Upper lobe of left lung (tissue), 6 donors: ENCODE measurements around the gene TMED8. TPM values are rescaled to one million over a fixed set of nuclear protein-coding genes. Genes with fewer than 3 reads are reported as not detected.

Experiments
- ATAC-seq, 2 donors: fragments of 200-7000 bp; cut with Tn5 transposase; one replicate each; pipeline ENCODE4 v1.9.1; 2022; ENCODE audit warnings: mild to moderate bottlenecking in 2 of 2, moderate library complexity in 2 of 2; ENCODE audit not compliant: low FRiP score in 2 of 2
- DNase-seq, 2 donors: peaks; one replicate each; pipeline ENCODE4 v3.0.0-alpha.2; 2019 to 2020
- H3K27ac ChIP-seq, 4 donors: fragments of 200-600 bp; sonication (generic); one replicate each; pipeline ENCODE4 v1.5.1; 2016 to 2019
- H3K27me3 ChIP-seq, 4 donors: fragments of 200-600 bp; sonication (generic); one replicate each; pipeline ENCODE4 v1.5.1; 2017 to 2019
- H3K36me3 ChIP-seq, 4 donors: fragments of 200-600 bp; sonication (generic); one replicate each; pipeline ENCODE4 v1.5.1; 2016 to 2019
- H3K4me1 ChIP-seq, 4 donors: fragments of 200-600 bp; sonication (generic); one replicate each; pipeline ENCODE4 v1.5.1; 2018 to 2019
- H3K4me3 ChIP-seq, 4 donors: fragments of 200-600 bp; sonication (generic); one replicate each; pipeline ENCODE4 v1.5.1; 2017 to 2019; ENCODE audit warnings: mild to moderate bottlenecking in 2 of 4, moderate library complexity in 1 of 4
- H3K9me3 ChIP-seq, 4 donors: fragments of 200-600 bp; sonication (generic); one replicate each; pipeline ENCODE4 v1.5.1; 2018 to 2019
- EP300 ChIP-seq, 4 donors: sonication (generic); formaldehyde crosslinking; IDR thresholded peaks; one replicate each; pipeline ENCODE4 v1.5.1; 2017; ENCODE audit warnings: antibody characterized with exemption in 4 of 4, control low read depth in 2 of 4
- POLR2A ChIP-seq, 4 donors: fragments of 450-650 bp; IDR thresholded peaks; one replicate each; pipeline ENCODE4 v1.5.1; 2016 to 2017; ENCODE audit warnings: antibody characterized with exemption in 4 of 4, mild to moderate bottlenecking in 2 of 4
- POLR2AphosphoS5 ChIP-seq, 2 donors: sonication (generic); formaldehyde crosslinking; IDR thresholded peaks; one replicate each; pipeline ENCODE4 v1.5.1; 2017; ENCODE audit warnings: antibody characterized with exemption in 2 of 2
- WGBS, 2 donors: methylation state at CpG; one replicate each; pipeline ENCODE4 v1.1.5; 2017 to 2018; 5-methylcytosine and 5-hydroxymethylcytosine counted together
- total RNA-seq, 6 donors: library from RNA; depleted of rRNA in 4 of 6; stranded (reverse); fragments of >200 nt in 4 of 6; gene quantifications; one replicate each; pipeline versions ENCODE4 v1.1.0 to v1.2.1, GENCODE V29; 2016 to 2021
- TF ChIP-seq, protein P1 (sequence below), 6 experiments: fragments of 450-650 bp in 4 of 6; fragments of 200-600 bp in 2 of 6; sonication (generic) in 2 of 6; IDR thresholded peaks; one replicate each; pipeline ENCODE4 v1.5.1; 2016 to 2019; ENCODE audit warnings: antibody characterized with exemption in 6 of 6
- donor health status: DM: no; HTN: no; CAD: no; lungs with moderate emphysema.
- donor health status: DM: no; HTN: yes; CAD: no; lungs with severe emphysema.

Gene TMED8, protein sequence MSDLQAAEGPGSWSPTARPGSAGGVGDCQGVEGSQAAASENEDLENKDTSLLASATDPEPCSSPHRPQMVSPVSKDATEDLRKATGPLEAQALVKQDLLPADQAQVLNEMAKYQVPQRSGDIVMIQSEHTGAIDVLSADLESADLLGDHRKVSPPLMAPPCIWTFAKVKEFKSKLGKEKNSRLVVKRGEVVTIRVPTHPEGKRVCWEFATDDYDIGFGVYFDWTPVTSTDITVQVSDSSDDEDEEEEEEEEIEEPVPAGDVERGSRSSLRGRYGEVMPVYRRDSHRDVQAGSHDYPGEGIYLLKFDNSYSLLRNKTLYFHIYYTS
- total RNA-seq = 10 to 100 TPM in 4 of 6 donors, 1 to 10 TPM in 2; 7.8 to 20.6 (median 11.2) TPM

DNA sequence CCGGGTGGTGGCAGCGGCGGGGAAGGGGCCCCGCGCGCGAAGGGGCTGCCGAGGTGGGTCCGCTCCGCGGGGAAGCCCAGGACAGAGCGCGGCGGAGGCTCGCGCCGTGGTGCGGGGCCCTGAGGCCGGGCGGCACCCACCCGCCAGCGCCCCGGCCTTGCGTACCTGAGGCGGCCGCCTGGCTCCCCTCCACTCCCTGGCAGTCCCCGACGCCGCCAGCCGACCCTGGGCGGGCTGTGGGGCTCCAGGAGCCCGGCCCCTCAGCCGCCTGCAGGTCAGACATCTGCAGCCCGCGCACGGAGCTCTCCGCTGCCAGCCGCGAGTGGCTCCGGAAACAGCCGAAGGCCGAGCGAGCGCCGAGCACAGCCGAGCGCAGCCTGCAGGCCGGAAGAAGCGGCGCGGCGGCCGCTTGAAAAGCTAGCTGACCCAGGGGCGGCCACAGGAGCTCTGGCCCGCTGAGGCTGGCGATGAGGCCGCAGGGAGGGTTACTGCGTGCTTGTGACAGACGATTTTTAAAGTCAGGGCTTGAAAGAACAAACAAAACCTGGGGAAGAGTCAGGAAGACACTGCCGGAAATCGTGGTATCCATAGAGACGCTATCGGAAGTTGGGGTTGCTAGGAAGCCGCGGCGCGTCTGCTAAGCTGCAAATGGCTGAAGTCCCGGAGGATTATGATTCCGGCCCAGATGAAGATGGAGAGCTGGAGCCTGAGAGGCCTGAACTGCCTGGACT, at the start of gene TMED8, which contains the start of gene SAMD15:
TSS of gene TMED8 (minus strand) at position 324 of the 731 bp plus-strand sequence. CDS start at position 283, 41 bp downstream.
TSS of gene SAMD15 (plus strand) at position 609 of the 731 bp plus-strand sequence. CDS start at position 649, 40 bp downstream.
- H3K27me3 ChIP-seq = no peaks in the 10 kb centered on the region
- peak in 1 of 2 donors; percentile 31 for TF ChIP-seq POLR2AphosphoS5 (IDR thresholded peaks at IDR 0.05)
- TF ChIP-seq EP300 (IDR thresholded peaks at IDR 0.05) = no peak
- TF ChIP-seq, protein P1, sequence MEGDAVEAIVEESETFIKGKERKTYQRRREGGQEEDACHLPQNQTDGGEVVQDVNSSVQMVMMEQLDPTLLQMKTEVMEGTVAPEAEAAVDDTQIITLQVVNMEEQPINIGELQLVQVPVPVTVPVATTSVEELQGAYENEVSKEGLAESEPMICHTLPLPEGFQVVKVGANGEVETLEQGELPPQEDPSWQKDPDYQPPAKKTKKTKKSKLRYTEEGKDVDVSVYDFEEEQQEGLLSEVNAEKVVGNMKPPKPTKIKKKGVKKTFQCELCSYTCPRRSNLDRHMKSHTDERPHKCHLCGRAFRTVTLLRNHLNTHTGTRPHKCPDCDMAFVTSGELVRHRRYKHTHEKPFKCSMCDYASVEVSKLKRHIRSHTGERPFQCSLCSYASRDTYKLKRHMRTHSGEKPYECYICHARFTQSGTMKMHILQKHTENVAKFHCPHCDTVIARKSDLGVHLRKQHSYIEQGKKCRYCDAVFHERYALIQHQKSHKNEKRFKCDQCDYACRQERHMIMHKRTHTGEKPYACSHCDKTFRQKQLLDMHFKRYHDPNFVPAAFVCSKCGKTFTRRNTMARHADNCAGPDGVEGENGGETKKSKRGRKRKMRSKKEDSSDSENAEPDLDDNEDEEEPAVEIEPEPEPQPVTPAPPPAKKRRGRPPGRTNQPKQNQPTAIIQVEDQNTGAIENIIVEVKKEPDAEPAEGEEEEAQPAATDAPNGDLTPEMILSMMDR (IDR thresholded peaks at IDR 0.05) = peak in 4 of 6 experiments; percentile 21 to 56 (median 51)
- TF ChIP-seq POLR2A (IDR thresholded peaks at IDR 0.05) = peak in 2 of 4 donors; percentile 47 to 71
- H3K9me3 ChIP-seq = no peaks in the 10 kb centered on the region
- H3K4me1 ChIP-seq = peaks cover 16 to 22% (median 18%) of the 10 kb centered on the region in 4 donors
- H3K36me3 ChIP-seq = no peaks in the 10 kb centered on the region
- peak; percentile 88 to 97 for DNase-seq
- ATAC-seq = peak; percentile 95 to 99
- 0% methylated on average over 29 to 49 of the region's 69 CpGs for WGBS, 2 donors
- H3K4me3 ChIP-seq = peak within 1 kb of the TSS; percentile 70 to 96 (median 82)
- H3K27ac ChIP-seq = peak within 1 kb of the TSS; percentile 76 to 92 (median 82)

DNA sequence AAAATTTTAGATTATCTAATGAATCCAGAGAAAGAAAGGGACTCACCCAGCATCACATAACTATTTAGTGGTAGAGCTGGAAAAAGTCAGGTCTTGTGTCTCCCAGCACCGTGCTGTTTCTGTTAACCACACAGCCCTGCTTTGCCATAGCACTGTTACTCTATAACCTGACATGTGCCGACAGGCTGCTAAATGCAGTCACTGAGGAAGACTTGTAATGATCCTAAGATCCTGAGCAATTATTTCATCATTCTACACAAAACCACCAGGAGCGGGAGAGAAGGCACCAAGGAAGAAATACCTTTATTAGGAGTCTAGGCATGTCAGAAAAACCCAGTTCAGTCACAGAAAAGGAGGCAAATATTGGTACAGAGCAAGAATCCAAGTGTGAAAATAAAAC, 49.5 kb upstream of the TMED8 start:
- H3K27me3 ChIP-seq = no peaks in the 10 kb centered on the region
- no peaks in the 10 kb centered on the region for H3K9me3 ChIP-seq
- no peak for DNase-seq
- WGBS, 2 donors = 91 to 95% methylated on average over 3 of the region's 3 CpGs
- peaks cover 36 to 96% (median 72%) of the 10 kb centered on the region in 4 donors for H3K36me3 ChIP-seq
- H3K27ac ChIP-seq = no peak overlapping the region
- H3K4me3 ChIP-seq = no peak overlapping the region
- no peaks in the 10 kb centered on the region for H3K4me1 ChIP-seq
- no peak for ATAC-seq
- TF ChIP-seq POLR2AphosphoS5 (IDR thresholded peaks at IDR 0.05) (no peak), POLR2A (IDR thresholded peaks at IDR 0.05) (no peak), EP300 (IDR thresholded peaks at IDR 0.05) (no peak)
- TF ChIP-seq, protein P1 (IDR thresholded peaks at IDR 0.05) = no peak

DNA sequence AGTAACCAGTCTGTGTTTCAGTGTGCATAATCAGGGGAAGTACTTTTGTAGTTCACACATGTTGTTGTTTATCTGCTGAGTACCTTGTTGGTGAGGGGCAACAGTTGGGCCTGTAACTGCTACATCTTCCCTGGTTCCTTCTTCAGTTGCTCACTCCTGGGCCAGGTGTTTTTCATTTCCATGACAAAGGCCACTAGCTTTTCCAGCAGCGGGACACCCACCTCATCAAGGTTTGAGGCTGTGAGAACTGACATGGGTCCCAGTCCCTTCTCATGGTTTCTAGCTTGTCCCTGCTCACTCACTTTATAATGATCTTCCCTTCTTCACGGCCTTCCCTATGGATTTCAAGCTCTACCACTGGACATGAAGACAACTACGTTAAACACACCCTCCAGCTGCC, 48.0 kb upstream of the TMED8 start:
- H3K4me3 ChIP-seq = no peak overlapping the region
- TF ChIP-seq POLR2A (IDR thresholded peaks at IDR 0.05) (no peak), EP300 (IDR thresholded peaks at IDR 0.05) (no peak), POLR2AphosphoS5 (IDR thresholded peaks at IDR 0.05) (no peak)
- TF ChIP-seq, protein P1 (IDR thresholded peaks at IDR 0.05) = no peak
- 85 to 90% methylated on average over 3 of the region's 3 CpGs for WGBS, 2 donors
- no peak for ATAC-seq
- no peak overlapping the region for H3K27ac ChIP-seq
- H3K9me3 ChIP-seq = peaks cover 0 to under 1% (median 0%) of the 10 kb centered on the region in 4 donors
- H3K4me1 ChIP-seq = no peaks in the 10 kb centered on the region
- DNase-seq = no peak
- H3K36me3 ChIP-seq = peaks cover 36 to 82% (median 66%) of the 10 kb centered on the region in 4 donors
- no peaks in the 10 kb centered on the region for H3K27me3 ChIP-seq

DNA sequence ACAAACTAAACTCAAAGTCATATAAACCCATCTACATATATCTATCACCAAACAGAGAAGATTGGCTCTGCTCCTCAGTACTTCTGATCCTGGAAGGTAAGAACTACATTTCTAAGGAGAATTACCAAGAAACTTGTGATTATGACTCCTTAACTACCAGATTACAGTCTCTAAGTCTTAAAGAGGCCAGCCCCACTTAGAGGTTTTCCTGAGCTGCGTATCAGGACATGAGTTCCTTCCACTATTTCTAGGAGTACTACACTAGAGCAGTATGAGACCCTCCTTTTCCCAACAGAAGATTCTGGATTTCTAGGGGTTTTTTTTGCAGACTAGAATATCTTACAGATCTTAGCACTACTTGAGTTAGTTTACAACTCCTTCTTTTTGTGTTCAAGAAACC, 46.5 kb upstream of the TMED8 start, which contains the start of gene NOXRED1:
TSS of gene NOXRED1 (minus strand) at position 101 of the 400 bp plus-strand sequence. CDS start 634 bp downstream, outside the sequence.
- TF ChIP-seq, protein P1 (IDR thresholded peaks at IDR 0.05) = no peak
- no peak for TF ChIP-seq EP300 (IDR thresholded peaks at IDR 0.05)
- no peak for TF ChIP-seq POLR2AphosphoS5 (IDR thresholded peaks at IDR 0.05)
- ATAC-seq = no peak
- peaks cover 0 to 7% (median 5%) of the 10 kb centered on the region in 4 donors for H3K9me3 ChIP-seq
- WGBS, 2 donors = 90 to 96% methylated on average over 1 of the region's 1 CpG
- no peak within 1 kb of the TSS for H3K27ac ChIP-seq
- no peaks in the 10 kb centered on the region for H3K4me1 ChIP-seq
- no peaks in the 10 kb centered on the region for H3K27me3 ChIP-seq
- peaks cover 24 to 68% (median 53%) of the 10 kb centered on the region in 4 donors for H3K36me3 ChIP-seq
- H3K4me3 ChIP-seq = no peak within 1 kb of the TSS
- no peak for DNase-seq
